SU-DHL-6 (cell line): Measurements from ENCODE around the gene MYL9.
A peak's percentile ranks its signal among the peaks of the same experiment; 100 is the strongest.

Experiments
- H2AFZ ChIP-seq: fragments of 200-600 bp; sonication (generic); 2 replicates; pipeline ENCODE4 v1.6.1; 2014; ENCODE audit warnings: low read depth, mild to moderate bottlenecking, moderate library complexity, mixed read lengths, antibody characterized with exemption, low read length; ENCODE audit not compliant: severe bottlenecking
- H3F3A ChIP-seq: fragments of 200-600 bp; shearing (Covaris generic); 2 replicates; pipeline ENCODE4 v1.6.0; 2016; ENCODE audit warnings: antibody characterized with exemption, mild to moderate bottlenecking; ENCODE audit not compliant: insufficient read depth
- H3K27ac ChIP-seq: fragments of 200-600 bp; sonication (generic); 2 replicates; pipeline ENCODE4 v1.5.1; 2016; ENCODE audit warnings: low read depth, mild to moderate bottlenecking, low read length, moderate library complexity, mixed read lengths
- H3K27me3 ChIP-seq: fragments of 200-600 bp; sonication (generic), shearing (Covaris generic); 2 replicates; pipeline ENCODE4 v1.6.0; 2014; ENCODE audit warnings: mild to moderate bottlenecking, low read length
- H3K36me3 ChIP-seq: fragments of 200-600 bp; sonication (generic); 2 replicates; pipeline ENCODE4 v1.6.1; 2014; ENCODE audit warnings: mild to moderate bottlenecking, low read length, mixed read lengths
- H3K4me2 ChIP-seq: fragments of 300-600, 200-600 bp; shearing (Covaris generic), sonication (generic); 2 replicates; pipeline ENCODE4 v1.6.0; 2014; ENCODE audit warnings: low read length, low read depth, mild to moderate bottlenecking; ENCODE audit not compliant: poor library complexity, severe bottlenecking
- H3K4me3 ChIP-seq: fragments of 200-600 bp; sonication (generic); 2 replicates; pipeline ENCODE4 v1.5.1; 2014; ENCODE audit warnings: antibody characterized with exemption, low read length, mild to moderate bottlenecking, mixed read lengths; ENCODE audit not compliant: insufficient read depth, poor library complexity, severe bottlenecking
- H3K79me2 ChIP-seq: fragments of 200-600 bp; sonication (generic); 2 replicates; pipeline ENCODE4 v1.6.1; 2014; ENCODE audit warnings: mild to moderate bottlenecking, low read length, moderate library complexity; ENCODE audit not compliant: insufficient read depth
- H3K9ac ChIP-seq: fragments of 200-600 bp; sonication (generic); 2 replicates; pipeline ENCODE4 v1.7.0; 2014; ENCODE audit warnings: mild to moderate bottlenecking, low read length
- H3K9me2 ChIP-seq: fragments of 200-600 bp; sonication (generic); replicated peaks from 2 replicates; pipeline ENCODE4 v1.6.1; 2014; ENCODE audit warnings: low read length; ENCODE audit not compliant: insufficient read depth
- H3K9me3 ChIP-seq: fragments of 200-600 bp; sonication (generic); 2 replicates; pipeline ENCODE4 v1.6.1; 2014; ENCODE audit warnings: low read length, mixed read lengths; ENCODE audit not compliant: insufficient read depth
- H4K20me1 ChIP-seq: fragments of 200-600 bp; sonication (generic); 2 replicates; pipeline ENCODE4 v1.6.1; 2014; ENCODE audit warnings: low read depth, mild to moderate bottlenecking, antibody characterized with exemption, low read length, moderate library complexity, mixed read lengths
- CTCF ChIP-seq: fragments of 200-600 bp; sonication (generic); IDR thresholded peaks from one replicate; pipeline ENCODE4 v1.5.1; 2017; ENCODE audit warnings: antibody characterized with exemption, mild to moderate bottlenecking, low read length, moderate library complexity; ENCODE audit not compliant: insufficient read depth, poor library complexity, severe bottlenecking
- EZH2phosphoT487 ChIP-seq: fragments of 200-600 bp; sonication (generic), shearing (Covaris generic); conservative IDR thresholded peaks from 2 replicates; pipeline ENCODE4 v1.6.1; 2018; ENCODE audit warnings: mild to moderate bottlenecking, antibody characterized with exemption, low read length, moderate library complexity, mixed read lengths

MYL9 gene

GRCh38 chr20:36565520-36565919 lies 24.2 kb downstream of the MYL9 start:
- H3K4me3 ChIP-seq = no peak overlapping the region
- no peaks in the 10 kb centered on the region for H3K9me2 ChIP-seq

DNA sequence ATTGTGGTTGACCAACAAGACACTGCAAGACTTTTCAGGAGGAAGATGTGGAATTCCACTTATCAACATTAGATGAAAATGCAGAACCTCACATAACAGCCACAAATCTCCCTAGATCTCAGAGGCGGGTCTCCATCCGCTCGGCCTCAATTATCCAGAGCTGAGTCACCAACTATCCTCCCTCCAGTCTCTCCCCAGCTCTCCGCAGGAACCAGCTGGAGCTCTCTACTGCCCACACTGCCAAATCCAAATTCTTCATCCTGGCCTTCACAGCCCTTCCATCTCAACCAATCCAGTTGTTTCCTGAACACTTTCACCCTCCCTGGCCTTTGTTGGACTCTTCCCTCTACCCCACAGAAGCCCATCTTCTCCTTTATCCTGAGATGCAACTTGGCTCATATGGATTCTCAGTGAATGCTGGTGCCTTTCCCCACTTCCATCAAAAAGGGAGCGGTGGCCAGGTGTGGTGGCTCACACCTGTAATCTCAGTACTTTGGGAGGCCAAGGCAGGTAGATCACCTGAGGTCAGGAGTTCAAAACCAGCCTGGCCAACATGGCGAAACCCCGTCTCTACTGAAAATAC lies 28.6 kb downstream of the MYL9 start:
- H2AFZ ChIP-seq = no peak overlapping the region
- TF ChIP-seq CTCF = no peak
- no peak for TF ChIP-seq EZH2phosphoT487
- no peaks in the 10 kb centered on the region for H3K9me3 ChIP-seq
- H3K4me3 ChIP-seq = no peak overlapping the region
- H3K9me2 ChIP-seq = no peaks in the 10 kb centered on the region
- no peak overlapping the region for H3K9ac ChIP-seq
- no peaks in the 10 kb centered on the region for H3K36me3 ChIP-seq
- H3K4me2 ChIP-seq = no peak overlapping the region
- 0 out of 2 replicates have a peak, but pooled peaks cover under 1% of the 10 kb centered on the region for H4K20me1 ChIP-seq
- H3K79me2 ChIP-seq = peaks cover 13% of the 10 kb centered on the region
- H3K27me3 ChIP-seq = no peaks in the 10 kb centered on the region
- H3F3A ChIP-seq = peaks cover 20% of the 10 kb centered on the region
- H3K27ac ChIP-seq = no peak overlapping the region

More at GRCh38 chr20:36565520-36565919, 24.2 kb downstream of the MYL9 start:
- no peaks in the 10 kb centered on the region for H3F3A ChIP-seq
- no peaks in the 10 kb centered on the region for H3K36me3 ChIP-seq
- H3K79me2 ChIP-seq = no peaks in the 10 kb centered on the region
- no peak overlapping the region for H3K4me2 ChIP-seq
- H2AFZ ChIP-seq = no peak overlapping the region
- no peak overlapping the region for H3K27ac ChIP-seq
- no peak overlapping the region for H3K9ac ChIP-seq
- H3K27me3 ChIP-seq = no peaks in the 10 kb centered on the region
- no peaks in the 10 kb centered on the region for H4K20me1 ChIP-seq
- H3K9me3 ChIP-seq = no peaks in the 10 kb centered on the region
- TF ChIP-seq CTCF = no peak
- TF ChIP-seq EZH2phosphoT487 = no peak

- H3K27ac ChIP-seq = no peak overlapping the region
- TF ChIP-seq CTCF = no peak
- no peak for TF ChIP-seq EZH2phosphoT487
Observed at GRCh38 chr20:36571564-36572504, 30.5 kb downstream of the MYL9 start.

More at GRCh38 chr20:36571564-36572504, 30.5 kb downstream of the MYL9 start:
- Histone ChIP-seq H3K79me2 (peaks cover 32% of the 10 kb centered on the region), H3K4me3 (peak overlapping the region; percentile 60), H3K9me2 (no peaks in the 10 kb centered on the region), H3F3A (peaks cover 20% of the 10 kb centered on the region), H3K27me3 (no peaks in the 10 kb centered on the region), H4K20me1 (0 out of 2 replicates have a peak, but pooled peaks cover 3% of the 10 kb centered on the region), H3K36me3 (no peaks in the 10 kb centered on the region), H3K9me3 (no peaks in the 10 kb centered on the region), H3K9ac (peak overlapping the region; percentile 99), H2AFZ (peak overlapping the region; percentile 93), H3K4me2 (peak overlapping the region; percentile 79)
